ENCODE measurements around the gene CPA4.

Gene CPA4

DNA sequence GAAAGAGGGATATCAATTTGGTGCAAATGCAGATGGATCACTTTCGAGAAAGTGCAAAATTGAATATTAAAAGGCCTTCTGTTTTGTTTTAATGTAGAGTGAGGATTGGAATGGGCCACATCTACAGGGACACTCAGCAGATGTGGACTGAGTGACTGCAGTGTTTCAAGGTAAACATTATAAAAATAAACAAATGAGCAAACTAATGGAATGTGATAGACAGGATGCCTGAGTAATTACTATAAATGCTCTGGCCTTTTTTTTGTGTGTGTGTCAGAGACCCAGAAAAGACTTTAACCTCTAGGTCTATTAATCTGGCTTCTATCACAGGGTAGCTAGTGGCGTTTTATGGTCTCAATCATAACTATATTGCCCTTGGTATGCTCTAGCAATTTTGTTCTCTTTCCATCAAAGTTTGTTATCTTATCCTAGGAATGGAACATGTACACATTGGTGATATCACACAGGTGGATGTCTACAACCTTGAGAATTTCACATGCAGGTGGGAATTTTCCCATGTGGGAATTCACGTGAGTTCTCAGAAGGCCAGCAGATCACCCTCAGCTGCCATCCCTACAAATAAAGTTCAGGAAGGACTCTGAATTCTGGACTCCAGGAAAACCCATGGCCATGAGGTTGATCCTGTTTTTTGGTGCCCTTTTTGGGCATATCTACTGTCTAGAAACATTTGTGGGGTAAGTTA is 26.6 kb upstream of the CPA4 start, which contains the start of gene CPA2:
TSS of gene CPA2 (plus strand) at position 606 of the 703 bp plus-strand sequence. CDS start at position 625, 19 bp downstream.
- no peak within 1 kb of the TSS for H3K27ac ChIP-seq
- TF ChIP-seq ZFX (IDR thresholded peaks at IDR 0.05) = no peak
- TF ChIP-seq, protein P1, sequence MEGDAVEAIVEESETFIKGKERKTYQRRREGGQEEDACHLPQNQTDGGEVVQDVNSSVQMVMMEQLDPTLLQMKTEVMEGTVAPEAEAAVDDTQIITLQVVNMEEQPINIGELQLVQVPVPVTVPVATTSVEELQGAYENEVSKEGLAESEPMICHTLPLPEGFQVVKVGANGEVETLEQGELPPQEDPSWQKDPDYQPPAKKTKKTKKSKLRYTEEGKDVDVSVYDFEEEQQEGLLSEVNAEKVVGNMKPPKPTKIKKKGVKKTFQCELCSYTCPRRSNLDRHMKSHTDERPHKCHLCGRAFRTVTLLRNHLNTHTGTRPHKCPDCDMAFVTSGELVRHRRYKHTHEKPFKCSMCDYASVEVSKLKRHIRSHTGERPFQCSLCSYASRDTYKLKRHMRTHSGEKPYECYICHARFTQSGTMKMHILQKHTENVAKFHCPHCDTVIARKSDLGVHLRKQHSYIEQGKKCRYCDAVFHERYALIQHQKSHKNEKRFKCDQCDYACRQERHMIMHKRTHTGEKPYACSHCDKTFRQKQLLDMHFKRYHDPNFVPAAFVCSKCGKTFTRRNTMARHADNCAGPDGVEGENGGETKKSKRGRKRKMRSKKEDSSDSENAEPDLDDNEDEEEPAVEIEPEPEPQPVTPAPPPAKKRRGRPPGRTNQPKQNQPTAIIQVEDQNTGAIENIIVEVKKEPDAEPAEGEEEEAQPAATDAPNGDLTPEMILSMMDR (conservative IDR thresholded peaks at IDR 0.05) = no peak

GRCh38 chr7:130266961-130267321 is 26.0 kb upstream of the CPA4 start:
- H3K27ac ChIP-seq = no peak overlapping the region
- TF ChIP-seq, protein P1 (conservative IDR thresholded peaks at IDR 0.05) = no peak

GRCh38 chr7:130268463-130269317 is 24.3 kb upstream of the CPA4 start:
- no peak for TF ChIP-seq ZFX (IDR thresholded peaks at IDR 0.05)
- TF ChIP-seq, protein P1 (conservative IDR thresholded peaks at IDR 0.05) = no peak
- no peak overlapping the region for H3K27ac ChIP-seq

GRCh38 chr7:130269318-130269694 is 23.7 kb upstream of the CPA4 start:
- TF ChIP-seq ZFX (IDR thresholded peaks at IDR 0.05) = no peak
- TF ChIP-seq, protein P1 (conservative IDR thresholded peaks at IDR 0.05) = no peak
- no peak overlapping the region for H3K27ac ChIP-seq

DNA sequence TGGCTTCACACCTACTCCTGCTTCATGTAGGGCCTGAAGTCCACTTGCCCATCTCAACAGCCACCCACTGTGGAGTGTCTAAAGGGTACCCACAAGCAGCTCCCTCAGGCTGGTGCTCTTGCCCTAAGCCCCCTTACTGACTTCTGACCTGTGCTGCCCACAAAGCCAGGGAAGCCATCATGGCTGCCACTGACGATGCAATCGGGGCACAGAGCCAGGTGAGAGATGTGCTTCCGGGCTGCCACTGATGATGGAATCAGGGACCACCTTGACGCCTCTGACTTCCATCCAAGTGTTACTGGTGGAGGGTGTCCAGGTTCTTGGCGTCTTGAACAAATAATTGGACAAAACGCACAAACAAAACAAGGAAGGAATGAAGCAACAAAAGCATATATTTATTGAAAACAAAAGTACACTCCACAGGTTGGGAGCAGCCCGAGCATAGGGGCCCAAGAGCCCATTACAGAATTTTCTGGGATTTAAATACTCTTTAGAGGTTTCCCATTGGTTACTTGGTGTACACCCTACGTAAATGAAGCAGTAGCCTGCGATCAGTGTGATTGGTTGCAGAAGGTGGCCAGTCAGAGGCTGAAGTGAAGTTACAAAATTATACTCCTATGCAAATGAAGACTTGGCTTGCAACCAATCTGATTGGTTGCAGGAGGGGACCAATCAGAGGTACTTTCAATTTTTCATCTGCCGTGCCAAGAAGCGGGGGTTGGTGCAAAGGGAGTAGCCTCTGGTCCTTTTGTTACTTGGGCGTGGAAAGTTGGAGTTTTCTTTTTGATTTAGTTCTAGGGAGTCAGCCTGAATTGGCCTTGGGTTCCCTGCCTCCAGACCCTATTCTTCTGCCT is 21.8 kb upstream of the CPA4 start:
- TF ChIP-seq, protein P1 (conservative IDR thresholded peaks at IDR 0.05) = no peak
- no peak for TF ChIP-seq ZFX (IDR thresholded peaks at IDR 0.05)
- H3K27ac ChIP-seq = no peak overlapping the region

DNA sequence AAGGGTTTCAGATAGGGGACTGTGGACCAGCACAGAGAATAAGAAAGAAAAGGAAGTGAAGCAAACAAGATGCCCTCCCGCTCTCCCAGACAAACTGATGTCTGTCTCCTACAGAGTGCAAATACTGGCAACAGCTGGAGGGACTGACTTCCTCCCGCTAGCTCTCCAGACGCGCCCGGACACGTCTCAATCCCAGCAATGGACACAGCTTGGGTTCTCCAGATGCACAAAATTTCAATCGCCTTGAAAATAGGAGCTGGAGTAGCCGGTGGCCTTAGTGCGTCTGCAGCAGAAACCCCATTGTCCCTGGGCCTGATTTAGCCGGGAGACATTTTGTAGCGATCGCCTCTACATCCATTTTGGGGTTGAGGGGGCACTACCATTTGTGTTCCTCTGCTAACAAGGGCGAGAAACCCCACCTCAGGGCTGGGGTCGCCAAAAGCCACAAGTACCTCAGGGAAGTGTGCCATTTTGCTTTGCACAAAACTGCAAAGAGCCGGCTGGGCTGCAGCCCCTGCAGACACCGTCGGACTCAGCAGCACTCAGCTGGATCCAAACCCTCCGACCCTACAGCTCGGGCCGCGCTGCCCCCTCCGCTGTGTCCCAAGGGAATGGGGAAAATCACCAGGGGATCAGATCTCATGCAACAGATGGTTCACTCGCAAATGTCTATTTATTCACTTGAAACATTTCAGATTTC is 20.4 kb upstream of the CPA4 start:
- TF ChIP-seq, protein P1 (conservative IDR thresholded peaks at IDR 0.05) = no peak
- no peak for TF ChIP-seq ZFX (IDR thresholded peaks at IDR 0.05)
- no peak overlapping the region for H3K27ac ChIP-seq

Measured in C4-2B (cell line).